ENCODE results near the gene FAM81A.
"Not testable (repeated sequence)": the region's sequence is repeated elsewhere in the genome, so short reads cannot be mapped to it uniquely, and the experiment has no call there.

The FAM81A gene

DNA sequence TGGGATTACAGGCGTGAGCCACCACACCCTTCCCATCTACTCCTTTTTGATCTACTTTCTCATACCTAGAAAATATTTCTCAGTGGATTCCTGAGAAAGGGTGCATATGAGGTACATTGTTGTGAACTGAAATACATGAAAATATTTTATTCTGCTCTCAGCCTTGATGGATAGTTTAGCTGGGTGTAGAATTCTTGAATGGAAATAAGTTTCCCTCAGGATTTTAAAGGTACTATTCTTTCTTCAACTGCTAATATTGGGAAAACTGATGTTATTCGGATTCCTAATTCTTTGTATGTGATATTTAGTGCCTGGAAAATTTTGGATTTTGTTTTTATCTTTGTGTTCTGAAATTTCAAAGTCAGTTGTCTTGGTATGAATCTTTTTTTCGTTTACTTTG is 9.1 kb upstream of the FAM81A start:
- not testable (repeated sequence) for DNase-seq

DNA sequence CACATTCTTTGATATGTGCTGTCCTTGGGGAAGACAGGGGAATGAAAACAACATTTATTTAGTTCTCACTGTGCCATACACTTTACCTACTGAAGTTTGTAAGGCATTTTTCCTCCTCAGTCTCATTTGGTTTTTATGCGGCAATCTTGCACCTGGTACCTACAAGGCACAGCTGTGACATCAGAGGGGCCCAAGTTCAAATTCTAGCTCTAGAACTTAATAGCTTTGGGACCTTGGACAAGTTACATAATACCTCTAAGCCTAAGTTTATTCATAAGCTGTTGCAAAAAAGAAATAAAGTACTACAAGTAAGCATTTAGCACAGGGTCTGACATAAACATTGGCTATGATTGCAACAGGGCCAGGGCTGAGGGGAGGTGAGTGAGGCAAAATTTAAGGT is 5.6 kb upstream of the FAM81A start:
- no peak for DNase-seq

DNA sequence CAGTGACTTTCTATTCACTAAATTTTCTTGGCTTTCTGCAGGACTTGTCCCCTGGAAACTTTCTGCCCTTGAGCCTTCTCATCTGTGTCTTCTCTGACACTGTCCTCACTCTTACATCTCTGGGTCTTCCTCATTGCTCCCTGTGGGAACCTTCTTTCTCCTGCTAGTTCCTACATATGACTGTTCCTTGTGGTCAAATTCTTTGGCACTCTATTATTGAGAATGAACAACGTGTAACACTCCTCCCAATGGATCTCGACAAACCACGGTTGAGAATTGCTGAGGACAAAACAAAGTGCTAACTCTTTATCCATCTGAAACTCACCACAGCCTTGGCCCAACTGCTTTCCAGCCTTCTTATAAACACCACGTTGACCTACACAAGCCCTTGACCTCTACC is 3.5 kb upstream of the FAM81A start:
- DNase-seq: no peak

DNA sequence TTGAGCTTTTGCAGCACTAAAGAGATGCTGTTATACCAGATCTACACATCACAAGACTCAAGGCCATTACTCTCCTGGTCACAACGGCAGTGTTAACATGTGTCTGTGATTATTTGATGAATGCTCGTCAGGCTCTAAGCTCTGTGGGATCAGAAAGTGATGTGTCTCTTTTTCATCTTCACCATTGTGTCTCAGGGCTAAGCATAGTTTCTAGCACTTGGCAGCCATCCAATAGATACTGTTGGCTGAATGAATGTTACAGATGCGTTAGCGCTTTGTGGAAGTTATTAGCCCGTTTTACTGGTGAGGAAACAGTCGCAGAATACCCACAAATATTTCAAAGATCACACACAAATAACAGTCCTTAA is 1.2 kb upstream of the FAM81A start:
- DNase-seq: no peak

DNA sequence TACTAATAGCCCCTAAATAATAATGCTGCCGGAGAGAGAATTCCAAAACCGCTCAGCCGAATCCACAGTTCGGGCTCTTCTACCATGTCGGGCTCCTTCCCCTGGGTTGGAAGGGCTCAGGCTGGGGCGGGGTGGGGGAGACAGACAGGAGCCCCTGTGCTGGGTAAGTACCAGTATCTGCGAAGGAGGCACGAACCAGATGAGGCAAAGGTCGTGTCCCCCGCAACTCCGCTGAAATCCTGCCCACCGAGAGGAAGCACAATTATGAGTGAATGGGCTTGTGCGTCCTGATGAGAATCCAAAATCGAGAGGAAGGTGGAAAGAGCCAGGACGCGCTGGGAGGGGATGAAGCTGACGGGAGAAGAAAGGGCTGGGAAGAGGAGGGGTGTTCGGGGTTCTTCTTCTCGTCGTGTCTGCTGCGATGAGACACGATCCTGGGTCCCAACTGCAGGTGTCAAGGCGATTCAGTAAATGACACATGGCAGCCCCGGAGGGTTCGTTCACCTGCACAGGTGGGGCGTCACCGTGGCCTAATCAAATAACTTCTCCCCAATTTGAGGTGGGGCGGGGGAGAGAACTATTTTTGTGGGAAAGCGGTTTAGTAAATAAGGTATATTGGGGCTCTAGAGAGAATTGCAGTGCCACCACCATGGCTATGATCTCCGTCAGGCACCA is 707 bp upstream of the FAM81A start:
- DNase-seq: no peak

DNA sequence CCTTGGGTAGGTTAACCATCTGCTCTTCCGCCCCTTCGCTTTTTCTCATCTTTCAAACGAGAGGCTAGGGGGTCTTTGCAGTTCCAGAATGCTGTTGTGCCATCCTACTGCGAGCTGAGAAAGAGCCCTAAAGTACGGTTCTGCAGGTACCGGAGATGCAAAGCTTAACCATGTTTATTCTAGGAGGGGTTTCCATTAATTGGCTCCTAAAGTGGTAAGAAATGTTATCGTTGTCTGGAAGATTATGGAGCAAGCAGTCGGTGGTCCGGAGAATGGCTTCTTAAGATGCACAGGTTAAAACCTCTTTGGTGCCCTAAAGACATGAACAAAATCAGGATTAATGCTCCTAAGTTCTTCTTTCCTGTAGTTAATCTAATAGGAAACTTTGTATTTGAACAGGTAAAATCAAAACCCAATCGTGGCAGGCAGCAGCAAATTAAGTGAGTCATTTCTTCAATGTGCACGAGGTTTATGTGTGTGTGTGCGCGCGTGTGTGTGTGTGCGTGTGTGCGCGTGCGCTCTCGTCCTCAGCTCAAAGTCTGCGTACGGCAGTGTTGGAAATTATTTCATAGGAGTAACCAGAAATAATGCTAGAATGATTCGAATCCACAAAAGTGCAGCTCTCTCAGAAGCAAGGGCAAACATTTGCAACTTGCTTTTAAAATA is 772 bp downstream of the FAM81A start:
- no peak for DNase-seq

DNA sequence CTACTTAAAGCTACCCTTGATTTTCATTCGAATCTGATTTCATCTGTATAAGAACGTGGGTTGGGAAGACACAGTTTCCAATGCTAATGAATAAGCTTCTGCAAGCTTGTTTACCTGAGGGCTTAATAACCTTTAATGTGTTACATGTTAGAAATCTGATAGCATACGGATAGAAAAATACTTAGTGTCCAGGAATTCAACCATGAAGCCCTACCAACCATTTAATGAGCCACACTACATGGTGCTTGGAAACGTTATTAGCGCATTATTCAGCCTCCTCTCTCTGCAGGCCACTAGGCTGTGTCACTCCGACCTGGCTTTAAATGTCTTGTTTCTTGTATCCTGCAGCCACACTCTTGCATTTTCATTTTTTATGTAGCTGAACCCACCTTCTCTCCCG is 1.6 kb downstream of the FAM81A start:
- no peak for DNase-seq

DNA sequence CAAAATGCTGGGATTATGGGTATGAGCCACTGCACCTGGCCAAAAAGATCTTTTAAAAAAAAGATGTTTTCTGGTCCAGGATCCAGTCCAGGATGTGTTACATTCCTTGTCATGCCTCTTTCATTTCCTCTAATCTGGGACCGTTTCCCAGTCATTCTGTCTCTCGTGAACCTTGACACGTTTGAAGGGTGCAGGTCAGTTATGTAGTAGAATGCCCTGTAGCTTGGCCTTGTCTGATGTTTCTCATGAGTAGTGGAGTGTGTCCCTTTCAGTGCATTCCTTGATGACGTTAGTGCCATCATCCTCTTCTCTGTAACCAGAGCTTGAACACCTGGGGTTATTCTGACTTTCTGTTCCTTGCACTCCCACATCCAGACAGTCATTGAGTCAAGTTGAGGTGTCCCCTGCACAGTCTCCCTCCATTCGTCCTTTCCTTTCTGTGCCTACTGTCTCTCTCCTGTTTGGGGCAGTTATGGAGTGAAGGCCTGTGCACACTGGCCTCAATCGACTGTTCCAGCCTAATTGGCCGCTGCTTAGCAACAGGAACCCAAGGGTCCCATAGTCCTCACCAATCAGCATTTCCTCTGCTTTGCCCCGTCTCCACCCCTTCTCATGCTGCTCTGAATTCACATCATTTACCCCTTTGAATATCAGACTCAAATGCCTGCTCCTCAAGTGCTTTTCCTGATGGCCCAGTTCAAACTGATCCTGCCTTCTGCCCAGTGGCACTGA is 5.5 kb downstream of the FAM81A start:
- no peak for DNase-seq

DNA sequence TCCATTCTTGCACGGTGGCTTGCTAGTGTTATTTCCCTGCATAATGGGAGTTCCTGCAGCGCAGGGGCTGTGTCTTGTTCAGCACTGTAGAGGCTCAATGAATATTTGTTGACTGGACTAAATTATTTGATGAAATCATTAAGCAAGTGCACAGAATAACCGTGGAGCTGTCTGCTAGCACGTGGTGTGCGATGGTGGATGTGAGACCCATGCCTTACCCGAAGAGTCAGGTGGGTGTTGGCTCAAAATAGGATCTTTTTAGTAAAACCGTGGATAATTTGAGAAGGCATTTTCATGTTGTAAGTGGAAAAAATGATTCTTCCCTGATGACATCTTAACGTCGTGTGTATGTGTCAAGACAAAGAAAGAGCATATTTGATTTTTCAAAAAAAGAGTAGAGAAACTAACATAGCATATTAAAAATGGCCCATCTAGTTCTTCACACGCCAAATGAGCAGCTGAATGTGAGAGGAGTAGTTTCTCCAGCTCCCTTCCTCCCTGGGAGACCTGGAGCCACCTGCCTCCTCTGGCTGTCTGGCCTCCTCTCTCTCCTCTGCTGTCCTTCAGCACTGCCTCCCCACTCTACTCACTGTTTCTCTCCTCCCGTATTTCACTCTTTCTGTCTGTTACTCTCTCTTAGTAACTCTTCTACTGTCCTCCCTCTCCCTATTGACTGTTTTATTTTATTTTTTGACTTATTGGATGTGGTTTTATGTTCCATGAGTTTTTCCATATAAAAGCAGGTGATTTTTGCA is 6.3 kb downstream of the FAM81A start:
- no peak for DNase-seq

DNA sequence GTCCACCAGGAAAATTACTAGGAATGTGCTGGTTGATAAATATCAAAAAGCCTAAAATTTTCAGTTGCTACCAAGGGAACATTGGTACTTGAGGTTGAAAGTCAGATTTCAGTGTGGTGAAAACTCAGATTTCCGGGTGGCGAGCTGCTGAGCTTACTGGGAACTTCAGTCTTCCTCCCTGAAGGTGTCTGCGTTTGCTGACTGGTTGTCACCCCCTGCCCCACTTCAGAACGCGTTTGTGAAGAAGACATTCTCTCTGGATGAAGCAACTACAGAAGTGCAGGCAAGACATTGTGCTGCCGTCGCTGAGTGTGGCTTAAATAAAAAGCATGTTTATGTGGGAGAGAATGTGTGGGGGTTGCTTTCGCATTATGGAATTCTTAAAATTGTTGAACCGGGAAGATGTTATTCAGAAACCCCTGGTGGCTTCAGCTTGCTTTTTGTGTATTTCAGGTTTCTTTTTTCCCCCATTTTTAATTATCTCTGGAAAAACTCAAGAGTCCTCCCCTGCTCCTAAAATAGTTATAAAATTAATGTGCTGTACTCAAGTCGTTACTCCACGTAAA is 7.1 kb downstream of the FAM81A start:
- no peak for DNase-seq

DNA sequence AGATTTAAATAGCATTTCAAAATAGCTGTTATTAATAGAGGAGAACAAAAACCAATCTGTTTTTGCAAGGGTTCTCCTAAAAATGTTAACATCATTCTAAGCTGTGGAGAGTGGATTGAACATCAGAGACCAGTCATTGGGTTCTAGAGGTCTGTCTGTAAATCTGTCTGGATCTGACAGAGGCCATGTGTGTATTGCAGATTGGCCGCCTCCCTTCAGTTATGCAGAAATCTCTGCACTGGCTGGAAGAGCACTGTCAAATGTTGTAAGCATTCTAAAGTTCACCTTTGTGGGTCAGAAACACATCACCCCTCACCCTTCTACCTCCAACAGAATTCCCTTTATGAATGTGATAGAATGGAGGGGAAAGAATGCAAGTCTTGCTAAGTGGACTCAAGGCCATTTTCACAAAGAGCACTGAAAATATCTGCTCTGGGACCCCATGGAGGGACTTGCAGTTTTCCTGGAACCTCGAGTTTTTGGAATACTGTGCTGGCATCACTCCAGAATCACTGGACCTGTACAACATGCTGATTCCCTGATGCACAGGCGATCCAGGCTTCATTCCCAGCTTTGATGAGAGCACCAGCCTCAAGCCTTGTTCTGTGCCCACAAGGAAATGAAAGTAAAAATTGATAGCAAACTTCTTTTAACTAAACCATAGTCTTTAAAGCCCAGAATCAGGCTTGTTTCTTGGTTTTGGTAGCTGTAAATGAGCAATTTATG is 8.4 kb downstream of the FAM81A start:
- DNase-seq: no peak

DNA sequence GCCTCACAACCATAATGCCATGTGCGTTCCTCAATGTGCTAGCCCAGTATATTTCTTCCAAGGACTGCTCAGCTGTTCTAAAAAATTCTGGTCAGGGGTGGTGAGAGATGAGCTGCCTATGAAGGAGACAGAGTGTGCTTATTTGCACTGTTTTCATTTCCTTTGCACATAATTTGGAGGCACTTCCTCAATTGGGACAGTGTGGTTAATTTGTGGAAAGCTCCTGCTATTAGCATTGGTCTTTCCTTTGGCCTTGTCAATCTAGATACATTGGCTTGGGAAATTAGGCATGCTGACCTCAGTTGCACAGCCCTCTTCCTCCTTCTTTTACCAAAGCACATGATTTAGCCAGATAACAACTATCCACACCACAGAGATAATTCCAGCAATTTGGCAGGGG is 9.4 kb downstream of the FAM81A start:
- DNase-seq: no peak

DNA sequence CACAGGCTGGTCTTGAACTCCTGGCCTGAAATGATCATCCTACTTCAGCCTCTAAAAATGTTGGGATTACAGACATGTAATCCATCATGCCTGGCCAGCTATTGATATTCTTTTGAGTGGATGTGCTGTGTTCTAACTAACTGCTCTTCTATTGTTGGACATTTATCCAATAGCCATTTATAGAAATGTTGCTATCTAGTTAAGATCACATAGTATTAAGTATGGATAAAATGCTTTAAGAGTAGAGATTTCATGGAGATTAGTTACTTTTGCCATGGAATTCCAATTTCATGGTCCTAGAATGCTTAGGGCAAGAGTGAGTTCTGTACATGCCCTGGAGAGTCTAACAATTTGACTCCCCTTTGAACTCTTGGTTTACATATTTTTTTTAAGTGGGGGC is 10.9 kb downstream of the FAM81A start:
- no peak for DNase-seq

DNA sequence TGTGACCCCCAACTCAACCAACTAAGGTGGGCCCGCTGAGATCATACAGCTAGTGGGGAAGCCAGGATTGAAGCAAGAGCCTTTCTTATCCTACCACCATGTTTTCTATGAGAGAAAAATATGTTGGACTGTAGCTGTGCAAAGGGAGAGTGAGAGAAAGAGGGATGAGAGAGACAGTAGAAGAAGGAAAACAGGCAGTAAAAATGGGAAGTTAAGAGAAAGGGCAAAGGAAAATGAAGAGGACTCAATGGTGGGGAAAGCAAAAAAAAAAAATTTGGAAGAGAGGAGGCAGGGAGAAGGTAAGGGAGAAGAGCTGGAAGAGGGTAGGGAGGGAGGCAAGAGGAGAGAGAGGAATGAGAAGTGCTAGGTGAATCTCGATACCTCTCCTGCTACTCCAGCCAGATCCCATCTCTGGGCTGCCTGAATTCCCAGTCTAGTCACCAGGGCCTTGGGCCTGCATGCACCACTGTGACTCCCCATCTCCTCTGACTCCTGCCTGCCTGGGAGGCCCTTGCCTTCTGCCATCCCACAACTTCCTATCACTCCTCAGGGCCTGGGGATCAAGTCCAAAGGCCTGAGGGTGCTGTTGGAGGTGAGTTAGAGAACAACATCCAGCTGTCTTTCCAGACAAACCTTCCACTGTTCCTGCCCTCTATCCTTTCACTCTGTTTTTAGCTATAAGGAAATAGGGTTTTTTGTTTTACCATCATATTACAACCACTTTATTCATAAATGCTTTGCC is 15.7 kb downstream of the FAM81A start:
- no peak for DNase-seq

DNA sequence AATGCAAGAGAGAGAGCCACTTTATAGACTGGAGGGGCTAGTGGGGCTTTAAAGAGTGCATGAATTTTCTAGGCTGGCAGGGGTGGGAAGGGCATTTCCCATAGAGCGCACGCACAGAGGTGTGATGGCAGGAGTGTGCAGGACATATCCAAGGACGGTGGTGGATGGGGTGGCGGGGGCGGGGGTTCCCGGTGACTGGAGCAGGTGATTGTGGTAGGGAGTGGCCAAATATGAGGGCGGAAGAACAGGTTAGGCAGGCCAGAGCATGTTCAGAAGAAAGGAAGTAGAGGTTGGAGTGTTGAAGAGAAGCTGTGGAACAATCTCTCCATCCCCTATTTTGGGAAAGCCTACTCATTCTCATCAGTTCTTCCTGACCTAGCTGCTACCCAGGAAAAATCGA is 18.1 kb downstream of the FAM81A start:
- DNase-seq: no peak

DNA sequence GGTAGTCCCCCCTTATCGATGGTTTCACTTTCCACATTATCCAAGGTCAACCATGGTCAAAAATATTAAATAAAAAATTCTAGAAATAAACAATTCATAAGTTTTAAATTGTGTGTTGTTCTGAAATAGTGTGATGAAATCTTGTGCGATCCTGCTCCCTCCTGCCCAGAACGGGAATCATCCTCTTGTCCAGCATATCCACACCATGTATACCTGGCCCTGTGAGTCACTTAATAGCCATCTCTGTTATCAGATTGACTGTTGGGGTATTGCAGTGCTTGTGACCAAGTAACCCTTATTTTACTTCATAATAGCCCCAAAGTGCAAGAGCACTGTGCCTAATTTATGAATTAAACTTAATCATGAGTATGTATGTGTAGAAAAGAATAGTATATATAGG is 19.1 kb downstream of the FAM81A start:
- no peak for DNase-seq

DNA sequence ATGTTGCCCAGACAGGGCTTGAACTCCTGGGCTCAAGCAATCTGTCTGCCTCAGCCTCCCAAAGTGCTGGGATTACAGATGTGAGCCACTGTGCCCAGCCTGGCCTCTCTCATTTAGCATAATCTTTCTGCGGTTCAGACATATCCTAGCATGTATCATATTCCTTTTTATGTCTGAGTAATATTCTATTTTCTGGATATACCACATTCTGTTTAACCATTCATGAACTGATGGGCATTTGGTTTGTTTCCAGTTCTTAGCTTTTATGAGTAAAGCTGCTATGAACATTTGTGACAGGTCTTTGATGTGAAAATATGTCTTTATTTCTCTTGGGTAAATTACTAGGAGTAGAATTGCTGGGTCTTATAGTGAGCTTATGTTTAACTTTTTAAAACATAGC is 23.5 kb downstream of the FAM81A start:
- DNase-seq: no peak

DNA sequence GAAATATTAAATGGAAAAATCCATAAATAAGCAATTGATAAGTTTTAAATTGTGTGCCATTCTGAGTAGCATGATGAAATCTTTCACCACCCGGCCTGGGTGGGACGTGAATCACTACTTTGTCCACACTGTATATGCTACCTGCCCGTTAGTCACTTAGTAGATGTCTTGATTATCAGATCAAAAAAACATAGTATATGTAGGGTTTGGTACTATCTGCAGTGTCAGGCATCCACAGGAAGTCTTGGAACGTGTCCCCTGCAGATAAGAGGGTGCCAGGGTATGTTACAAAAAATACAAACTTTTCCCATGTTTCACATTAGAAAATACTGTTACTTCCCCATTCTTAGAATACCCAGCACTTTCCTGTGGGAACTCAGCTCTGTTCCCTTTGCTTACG is 35.2 kb downstream of the FAM81A start:
- no peak for DNase-seq

DNA sequence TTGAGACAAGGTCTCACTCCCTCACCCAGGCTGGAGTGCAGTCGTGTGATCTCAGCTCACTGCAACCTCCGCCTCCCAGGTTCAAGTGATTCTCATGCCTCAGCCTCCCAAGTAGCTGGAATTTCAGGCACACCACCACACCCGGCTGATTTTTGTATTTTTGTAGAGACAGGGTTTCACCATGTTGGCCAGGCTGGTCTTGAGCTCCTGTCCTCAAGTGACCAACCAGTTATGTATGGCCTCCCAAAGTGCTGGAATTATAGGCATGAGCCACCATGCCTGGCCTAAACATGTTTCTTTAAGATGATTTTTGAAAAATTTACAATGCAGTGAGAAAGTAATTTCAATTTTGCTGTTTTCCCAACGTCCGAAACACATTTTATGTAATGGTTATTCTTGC is 37.2 kb downstream of the FAM81A start:
- DNase-seq: not testable (repeated sequence)

DNA sequence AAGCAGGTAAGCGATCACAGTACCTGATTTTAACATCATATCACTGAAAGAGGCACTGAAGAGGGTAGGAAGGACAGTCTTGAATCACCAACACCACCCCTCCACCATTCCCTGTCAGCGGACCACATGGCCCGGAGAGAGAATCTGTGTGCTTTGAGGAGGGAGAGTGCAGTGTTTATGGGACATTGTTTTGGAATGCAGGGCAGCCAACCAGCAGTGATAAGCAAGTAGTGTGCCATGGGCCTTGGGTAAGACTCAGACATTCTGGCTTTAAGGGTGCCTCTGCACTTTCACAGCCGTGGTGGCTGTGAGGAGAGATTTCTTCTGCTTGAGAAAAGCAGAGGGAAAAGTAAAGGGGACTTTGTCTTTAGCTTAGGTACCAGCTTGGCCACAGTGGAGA is 46.4 kb downstream of the FAM81A start:
- no peak for DNase-seq

DNA sequence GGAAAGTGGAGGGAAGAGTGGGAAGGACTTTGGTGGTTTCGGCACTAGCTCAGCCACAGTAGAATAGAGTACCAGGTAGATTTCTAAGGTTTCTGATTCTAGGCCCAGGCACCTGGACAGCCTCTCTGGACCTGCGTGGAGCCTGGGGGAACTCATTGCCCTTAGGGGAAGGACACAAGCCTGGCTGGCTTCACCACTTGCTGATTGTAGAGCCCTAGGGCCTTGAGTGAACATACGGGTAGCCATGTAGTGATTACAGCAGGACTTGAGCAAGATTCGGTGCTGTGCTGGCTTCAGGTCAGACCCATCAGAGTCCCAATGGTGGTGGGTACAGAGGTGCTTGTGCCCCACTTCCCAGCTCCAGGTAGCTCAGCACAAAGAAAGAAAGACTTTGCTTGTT is 47.0 kb downstream of the FAM81A start:
- DNase-seq: no peak

DNA sequence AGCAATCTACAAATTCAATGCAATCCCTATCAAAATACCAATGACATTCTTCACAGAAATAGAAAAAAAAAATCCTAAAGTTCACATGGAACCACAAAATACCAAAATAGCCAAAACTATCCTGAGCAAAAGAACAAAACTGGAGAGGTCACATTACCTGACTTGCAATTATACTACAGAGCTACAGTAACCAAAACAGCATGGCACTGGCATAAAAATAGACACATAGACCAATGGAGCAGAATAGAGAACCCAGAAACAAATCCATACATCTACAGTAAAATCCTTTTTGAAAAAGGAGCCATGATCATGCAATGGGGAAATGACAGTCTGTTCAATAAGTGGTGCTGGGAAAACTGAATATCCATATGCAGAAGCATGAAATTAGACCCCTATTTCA is 51.5 kb downstream of the FAM81A start:
- DNase-seq: not testable (repeated sequence)

Measured in stimulated activated CD4-positive, alpha-beta T cell treated with anti-CD3 and anti-CD28 coated beads, Interleukin-2, amount 100 ng/mL, for 24 hours (primary cell).